HG03039 (cell line): Measurements from ENCODE around the gene ANO1.

ENCODE experiments used
- ATAC-seq: cut with Tn5 transposase; IDR thresholded peaks from one replicate; pipeline ENCODE4 v1.9.1; 2021; ENCODE audit warnings: mild to moderate bottlenecking, moderate library complexity; ENCODE audit not compliant: unreplicated experiment

ANO1 gene

GRCh38 chr11:70050243-70050642 lies 27.9 kb upstream of the ANO1 start:
- ATAC-seq = no peak

DNA sequence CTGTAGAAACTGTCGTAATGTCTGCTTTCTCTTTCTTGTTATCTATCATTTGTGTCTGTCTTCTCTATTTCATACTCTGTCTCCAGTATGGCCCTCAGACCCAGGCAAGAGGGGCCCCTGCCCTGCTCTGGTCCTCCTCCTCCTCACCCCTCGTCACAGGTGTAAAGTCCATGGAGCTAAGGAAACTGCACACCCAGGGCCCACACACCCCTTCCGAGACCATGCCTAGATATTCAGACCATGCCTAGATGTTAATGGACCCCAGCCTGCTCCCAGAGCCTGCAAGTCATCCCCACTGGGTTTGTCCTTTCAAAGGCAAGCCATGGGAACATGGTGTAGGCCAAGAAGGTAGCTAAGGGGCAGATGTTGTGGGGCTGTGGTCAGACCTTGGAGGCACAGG lies 24.1 kb upstream of the ANO1 start:
- no peak for ATAC-seq

- no peak for ATAC-seq
Measured at GRCh38 chr11:70055444-70055843, 22.7 kb upstream of the ANO1 start.

DNA sequence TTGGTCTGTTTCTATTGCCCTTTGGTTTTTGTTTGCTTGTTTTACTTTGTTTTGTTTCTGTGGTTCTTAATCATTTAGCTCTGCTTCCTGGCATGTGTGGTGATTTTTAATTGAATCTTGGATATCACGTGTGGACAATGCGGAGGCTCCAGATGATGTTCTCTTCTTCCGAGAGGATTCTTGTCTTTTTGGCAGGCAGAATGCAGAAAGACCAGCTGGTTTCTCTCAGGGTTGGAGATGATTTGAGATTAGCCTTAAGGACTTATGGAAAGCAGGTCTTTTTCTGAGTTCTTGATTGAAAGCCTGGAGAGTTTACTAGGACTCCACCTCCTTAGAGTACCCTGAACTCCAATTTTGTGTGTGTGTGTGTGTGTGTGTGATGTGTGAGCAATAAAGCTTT lies 21.0 kb upstream of the ANO1 start:
- ATAC-seq = no peak

GRCh38 chr11:70059971-70060370 lies 18.1 kb upstream of the ANO1 start:
- ATAC-seq = no peak

GRCh38 chr11:70060611-70061293 lies 17.4 kb upstream of the ANO1 start:
- ATAC-seq = no peak

- ATAC-seq = no peak
Measured at GRCh38 chr11:70061734-70062133, 16.4 kb upstream of the ANO1 start.

DNA sequence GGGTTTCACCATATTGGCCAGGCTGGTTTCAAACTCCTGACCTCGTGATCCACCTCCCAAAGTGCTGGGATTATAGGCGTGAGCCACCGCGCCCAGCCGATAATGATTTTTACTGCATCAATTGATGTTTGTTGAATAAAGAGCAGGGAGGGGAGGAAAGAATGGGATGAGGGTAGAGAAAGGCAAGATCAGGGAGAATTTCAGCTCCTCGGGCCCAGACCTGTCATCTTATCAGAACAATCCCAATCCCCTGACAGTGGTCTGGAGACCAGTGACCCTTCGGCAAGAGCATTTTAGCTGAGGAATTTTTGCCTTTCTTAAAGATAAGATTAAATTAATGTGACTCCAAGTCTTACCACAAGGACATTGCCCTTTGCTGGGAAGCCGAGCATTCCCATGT lies 15.0 kb upstream of the ANO1 start:
- no peak for ATAC-seq

DNA sequence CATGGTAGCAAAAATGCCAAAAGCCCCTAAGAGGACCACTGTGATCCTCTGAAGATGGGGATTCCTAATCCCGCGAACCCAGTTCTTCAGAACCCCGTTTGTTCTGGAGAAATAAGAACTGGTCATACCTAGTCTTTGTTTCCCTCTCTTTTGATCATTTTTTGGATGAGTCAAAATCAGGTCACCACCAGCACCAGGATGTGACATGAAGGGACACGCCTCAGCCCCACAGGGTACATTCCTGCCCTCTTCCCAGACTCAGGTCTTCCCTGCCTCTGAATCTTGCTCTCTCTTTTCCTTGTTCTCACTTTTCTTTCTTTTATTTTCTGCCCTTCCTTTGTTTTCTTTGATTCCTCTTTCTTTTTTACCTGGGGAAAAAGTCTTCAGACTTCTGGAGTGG lies 14.6 kb upstream of the ANO1 start:
- ATAC-seq = no peak

DNA sequence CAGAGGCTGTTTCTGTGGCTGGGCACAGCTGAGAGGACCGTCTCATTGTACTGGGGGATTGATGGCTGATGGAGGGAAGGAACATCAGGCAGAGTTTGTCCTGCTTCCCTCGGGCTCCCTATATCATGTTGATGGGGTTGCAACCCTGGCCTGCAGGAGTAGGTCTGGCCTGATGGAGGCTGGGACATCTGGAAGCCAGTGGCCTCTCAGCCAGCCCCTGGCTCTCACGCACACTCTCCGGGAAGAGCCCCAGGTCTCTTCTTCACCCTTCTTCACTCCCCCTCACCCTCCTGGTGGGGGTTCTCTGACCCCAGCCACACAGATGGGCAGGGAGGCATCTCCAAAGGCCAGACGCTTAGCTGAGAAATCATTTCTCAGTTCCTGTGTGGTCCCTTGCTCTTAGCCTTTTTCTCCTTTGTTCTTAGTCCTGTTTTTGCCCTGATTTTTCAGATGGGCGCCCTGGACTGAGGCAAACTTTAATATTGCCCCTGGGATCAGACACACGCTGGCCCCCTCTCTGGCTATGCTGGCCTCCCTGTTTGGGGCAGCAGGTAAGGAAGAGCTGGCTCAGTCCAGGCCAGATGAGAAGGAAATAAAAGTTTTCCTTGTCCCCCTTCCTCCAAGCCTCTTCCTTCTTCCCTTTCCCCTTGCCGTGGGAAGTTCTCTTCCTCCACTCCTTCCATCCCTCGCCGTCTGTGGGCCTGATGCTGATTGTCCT lies 13.9 kb upstream of the ANO1 start:
- no peak for ATAC-seq

- no peak for ATAC-seq
Measured at GRCh38 chr11:70064726-70065317, 13.3 kb upstream of the ANO1 start.

- no peak for ATAC-seq
Measured at GRCh38 chr11:70065318-70066135, 12.6 kb upstream of the ANO1 start.

- no peak for ATAC-seq
Measured at GRCh38 chr11:70066136-70066520, 12.0 kb upstream of the ANO1 start.

GRCh38 chr11:70066628-70067027 lies 11.5 kb upstream of the ANO1 start:
- ATAC-seq = no peak

DNA sequence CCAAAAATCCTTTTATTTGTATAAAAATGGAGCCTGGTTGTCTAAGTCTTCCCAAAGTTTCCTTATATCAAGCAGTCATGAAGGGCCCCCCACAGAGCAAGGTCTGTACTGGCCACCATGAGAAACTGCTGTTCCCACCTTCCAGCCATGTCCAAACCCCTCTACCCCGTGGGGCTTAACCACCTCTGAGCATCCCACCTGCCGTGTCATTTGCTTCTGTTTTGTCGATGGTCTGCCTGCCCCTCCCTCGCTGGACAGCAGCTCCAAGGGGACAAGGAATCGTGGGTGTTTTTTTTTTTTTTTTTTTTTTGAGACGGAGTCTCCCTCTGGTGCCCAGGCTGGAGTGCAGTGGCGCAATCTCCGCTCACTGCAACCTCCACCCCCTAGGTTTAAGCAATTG lies 11.1 kb upstream of the ANO1 start:
- ATAC-seq = no peak

GRCh38 chr11:70067591-70068341 lies 10.4 kb upstream of the ANO1 start:
- no peak for ATAC-seq

DNA sequence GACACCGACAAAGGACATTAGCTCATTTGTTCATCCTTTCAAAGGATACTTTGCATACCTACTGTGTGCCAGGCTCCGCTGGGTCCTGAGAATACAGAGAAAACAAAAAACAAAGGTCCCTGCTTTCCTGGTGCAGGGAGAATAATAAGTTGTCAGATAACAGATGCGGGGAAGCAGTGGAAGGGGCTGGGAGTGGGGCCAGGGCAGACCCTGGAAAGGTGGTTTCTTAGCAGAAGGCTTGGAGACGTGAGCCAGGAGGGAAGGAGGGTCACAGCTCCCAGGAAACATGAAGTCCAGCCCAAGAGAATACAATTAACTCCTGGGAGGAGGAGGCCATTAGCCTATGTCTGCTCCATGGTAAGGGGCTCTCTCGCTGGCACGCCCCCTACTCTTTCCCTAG lies 9.8 kb upstream of the ANO1 start:
- no peak for ATAC-seq

DNA sequence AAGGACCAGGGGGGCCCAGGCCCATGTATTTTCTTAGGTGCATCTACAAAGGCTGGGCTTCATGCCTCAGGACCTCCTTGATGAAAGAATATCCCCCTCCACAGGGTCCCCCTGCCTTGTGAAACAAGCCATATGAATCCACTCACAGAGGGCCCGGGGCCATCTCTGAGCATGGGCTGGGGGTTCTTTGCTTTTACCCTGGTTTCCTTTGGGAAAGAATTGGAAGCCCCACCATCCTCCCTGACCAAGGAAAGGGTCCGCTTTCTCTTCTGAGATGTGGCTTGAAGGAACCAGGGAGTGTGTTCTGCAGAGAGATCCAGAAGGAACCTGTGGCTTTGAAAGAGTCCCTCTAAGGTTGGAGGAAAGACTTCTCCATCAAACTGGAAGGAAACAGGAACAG lies 9.2 kb upstream of the ANO1 start:
- no peak for ATAC-seq

DNA sequence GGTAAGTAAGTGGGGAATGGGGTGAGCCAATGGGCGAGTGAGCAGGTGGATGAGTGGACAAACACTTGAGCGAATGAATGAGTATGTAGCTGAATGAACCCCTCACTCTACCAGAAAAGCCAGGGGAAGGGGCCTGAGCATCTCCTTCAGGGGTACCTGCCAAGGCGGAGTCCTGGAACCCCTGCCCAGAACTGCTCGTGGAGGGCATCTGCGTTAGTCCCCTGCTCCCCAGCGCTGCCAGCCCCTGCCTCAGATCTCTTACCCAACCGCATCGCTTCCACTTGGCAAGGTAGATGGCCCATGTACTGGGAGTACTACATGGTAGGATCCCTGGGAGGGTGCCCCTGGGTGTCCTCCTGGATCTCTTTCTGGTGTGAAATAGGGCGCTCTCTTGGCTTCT lies 7.4 kb upstream of the ANO1 start:
- no peak for ATAC-seq

GRCh38 chr11:70071996-70072395 lies 6.1 kb upstream of the ANO1 start:
- no peak for ATAC-seq

- no peak for ATAC-seq
Measured at GRCh38 chr11:70072461-70072860, 5.7 kb upstream of the ANO1 start.
